Fibroblast of lung (primary cell): ENCODE results near the gene NCK2. TPM values are rescaled to one million over a fixed set of nuclear protein-coding genes. Genes with fewer than 3 reads are reported as not detected.
A peak's percentile ranks its signal among the peaks of the same experiment; 100 is the strongest.

Source experiments
- DNase-seq, 2 donors: peaks; one replicate each; pipeline versions ENCODE4 v3.0.0 to v3.0.0-alpha.2; 2010; ENCODE audit warnings: low read depth in 2 of 2
- H2AFZ ChIP-seq: 2 replicates; pipeline ENCODE4 v1.5.1; 2012; ENCODE audit warnings: low read length, control low read depth, inconsistent platforms
- H3K27ac ChIP-seq: 2 replicates; pipeline ENCODE4 v1.5.1; 2011; ENCODE audit warnings: low read length, control low read depth; ENCODE audit not compliant: insufficient read depth
- H3K27me3 ChIP-seq: 2 replicates; pipeline ENCODE4 v1.5.1; 2011; ENCODE audit warnings: mild to moderate bottlenecking, low read length; ENCODE audit not compliant: control insufficient read depth, insufficient read depth
- H3K36me3 ChIP-seq: 2 replicates; pipeline ENCODE4 v1.5.1; 2011; ENCODE audit warnings: low read length; ENCODE audit not compliant: control insufficient read depth, insufficient read depth
- H3K4me1 ChIP-seq: 2 replicates; pipeline ENCODE4 v1.5.1; 2011; ENCODE audit warnings: low read length; ENCODE audit not compliant: control insufficient read depth, insufficient read depth; ENCODE audit errors: extremely low read depth
- H3K4me2 ChIP-seq: 2 replicates; pipeline ENCODE4 v1.5.1; 2011; ENCODE audit warnings: low read length, control low read depth; ENCODE audit not compliant: insufficient read depth; ENCODE audit errors: extremely low read depth
- H3K4me3 ChIP-seq, 4 experiments: fragments of 200-600 bp in 1 of 4; sonication (generic) in 1 of 4; replicated peaks in 1 of 4; 2 replicates each; pipeline ENCODE4 v1.5.1; 2011 to 2016; ENCODE audit warnings: low read length in 4 of 4, low read depth in 3 of 4, mild to moderate bottlenecking in 3 of 4, control low read depth in 2 of 4, inconsistent platforms in 1 of 4, mixed read lengths in 1 of 4; ENCODE audit not compliant: insufficient read depth in 1 of 4; ENCODE audit errors: control extremely low read depth in 1 of 4
- H3K79me2 ChIP-seq: 2 replicates; pipeline ENCODE4 v1.5.1; 2012; ENCODE audit warnings: mild to moderate bottlenecking, low read length, inconsistent platforms; ENCODE audit not compliant: control insufficient read depth, insufficient read depth
- H3K9ac ChIP-seq: 2 replicates; pipeline ENCODE4 v1.5.1; 2011; ENCODE audit warnings: mild to moderate bottlenecking, low read length, control low read depth; ENCODE audit not compliant: insufficient read depth
- H3K9me3 ChIP-seq: 2 replicates; pipeline ENCODE4 v1.5.1; 2012; ENCODE audit warnings: low read depth, low read length; ENCODE audit not compliant: control insufficient read depth, insufficient read depth
- H4K20me1 ChIP-seq: 2 replicates; pipeline ENCODE4 v1.5.1; 2011; ENCODE audit warnings: low read length; ENCODE audit not compliant: control insufficient read depth, insufficient read depth; ENCODE audit errors: extremely low read depth
- CTCF ChIP-seq, 2 donors: IDR thresholded peaks in 1 of 2; conservative IDR thresholded peaks in 1 of 2; 1 replicate in 1 of 2; 2 replicates in 1 of 2; pipeline ENCODE4 v1.5.1; 2011 to 2012; ENCODE audit warnings: low read length in 2 of 2, control low read depth in 1 of 2, inconsistent platforms in 1 of 2, low read depth in 1 of 2, mild to moderate bottlenecking in 1 of 2
- EZH2 ChIP-seq: IDR thresholded peaks from 2 replicates; pipeline ENCODE4 v1.5.1; 2012; ENCODE audit warnings: low read length, control low read depth, mild to moderate bottlenecking; ENCODE audit errors: missing control alignments
- polyA plus RNA-seq, 2 donors: library from polyadenylated mRNA; depleted of rRNA in 1 of 2; stranded (reverse) in 1 of 2; unstranded in 1 of 2; fragments of >200 nt; gene quantifications; 2 replicates each; pipeline ENCODE4 v1.2.1, GENCODE V29; 2011 to 2012; ENCODE audit warnings: missing spikeins in 1 of 2
- total RNA-seq: library from RNA; depleted of rRNA; stranded (reverse); fragments of >200 nt; gene quantifications from 2 replicates; pipeline ENCODE4 v1.2.1, GENCODE V29; 2014

Gene NCK2
- total and polyA plus RNA-seq, 2 donors (not counting 1 experiment from before 2014, with no cell fraction given), result 25.4 to 51.3 TPM

DNA sequence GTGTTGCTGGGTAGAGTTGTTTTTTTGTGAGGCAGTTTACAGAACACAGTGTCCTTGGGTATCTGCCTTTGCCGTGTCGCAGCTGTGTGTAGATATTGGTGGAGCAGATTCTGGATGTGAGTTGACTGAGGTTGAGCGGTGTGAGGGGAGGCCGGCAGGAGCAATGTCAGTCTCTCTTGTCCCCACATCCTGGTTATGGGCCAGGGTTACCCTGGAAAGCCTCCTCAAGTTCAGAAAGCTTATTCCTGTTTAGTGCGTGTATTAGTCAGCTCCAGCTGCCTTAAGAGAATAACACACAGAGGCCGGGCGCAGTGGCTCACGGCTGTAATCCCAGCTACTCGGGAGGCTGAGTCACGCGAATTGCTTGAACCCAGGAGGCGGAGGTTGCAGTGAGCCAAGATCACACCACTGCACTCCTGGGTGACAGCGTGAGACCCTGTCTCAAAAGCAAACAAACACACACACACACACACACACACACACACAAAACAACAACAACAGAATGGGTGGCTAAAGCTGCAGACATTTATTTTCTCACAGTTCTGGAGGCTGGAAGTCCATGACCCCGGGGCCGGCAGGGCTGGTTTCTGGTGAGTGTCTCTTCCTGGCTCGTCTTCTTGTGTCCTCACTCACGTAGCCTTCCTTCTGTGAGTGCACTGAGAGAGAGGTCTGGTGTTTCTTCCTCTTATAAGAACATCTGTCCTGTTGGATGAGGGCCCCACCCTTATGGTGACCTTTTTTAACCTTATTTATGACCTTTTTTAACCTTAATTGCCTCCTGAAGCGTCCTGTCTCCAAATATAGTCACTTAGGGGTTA is 5.1 kb downstream of the NCK2 start:
- no peaks in the 10 kb centered on the region for H3K27me3 ChIP-seq
- no peak overlapping the region for H2AFZ ChIP-seq
- no peak overlapping the region for H3K9ac ChIP-seq
- H3K27ac ChIP-seq, result peak overlapping the region; percentile 55
- H3K4me1 ChIP-seq, result peaks cover 17% of the 10 kb centered on the region
- DNase-seq, result peak; percentile 57 to 86
- no peaks in the 10 kb centered on the region for H4K20me1 ChIP-seq
- H3K4me3 ChIP-seq, result no peak overlapping the region
- peaks cover 49% of the 10 kb centered on the region for H3K79me2 ChIP-seq
- H3K36me3 ChIP-seq, result no peaks in the 10 kb centered on the region
- H3K9me3 ChIP-seq, result no peaks in the 10 kb centered on the region
- H3K4me2 ChIP-seq, result no peak overlapping the region
- TF ChIP-seq EZH2, result no peak
- no peak for TF ChIP-seq CTCF (conservative IDR thresholded peaks at IDR 0.05 in 1 of 2, IDR thresholded peaks at IDR 0.05 in 1 of 2; ENCODE audit: low read depth in 1 of 2, low read length in 2 of 2)

DNA sequence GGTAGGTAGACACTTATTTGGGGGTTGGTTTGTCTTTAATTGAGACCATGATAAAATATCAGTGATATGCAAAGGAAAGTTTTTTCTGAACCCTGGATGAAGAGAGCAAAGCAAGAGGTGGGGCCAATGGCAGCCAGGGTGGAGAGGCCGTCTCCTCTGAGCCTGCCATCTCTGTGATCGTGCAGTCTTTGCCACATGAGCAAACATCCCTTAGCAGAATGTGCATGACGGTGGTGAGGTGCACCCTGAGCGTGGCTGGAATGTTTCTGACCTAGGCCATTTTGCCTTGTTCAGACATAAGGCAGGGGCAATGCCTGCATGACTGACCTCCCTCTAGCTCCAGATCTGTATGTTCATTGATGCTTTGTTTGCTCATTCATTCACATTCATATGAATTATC is 6.0 kb downstream of the NCK2 start:
- Histone ChIP-seq H3K27ac (peak overlapping the region; percentile 55), H3K27me3 (no peaks in the 10 kb centered on the region), H3K79me2 (peaks cover 43% of the 10 kb centered on the region), H3K4me3 (no peak overlapping the region), H4K20me1 (no peaks in the 10 kb centered on the region), H3K4me1 (peaks cover 17% of the 10 kb centered on the region), H3K9me3 (no peaks in the 10 kb centered on the region), H2AFZ (no peak overlapping the region), H3K9ac (no peak overlapping the region), H3K4me2 (no peak overlapping the region), H3K36me3 (no peaks in the 10 kb centered on the region)
- DNase-seq, result no peak
- no peak for TF ChIP-seq EZH2
- no peak for TF ChIP-seq CTCF (conservative IDR thresholded peaks at IDR 0.05 in 1 of 2, IDR thresholded peaks at IDR 0.05 in 1 of 2; ENCODE audit: low read depth in 1 of 2, low read length in 2 of 2)

GRCh38 chr2:105751272-105751671 is 6.6 kb downstream of the NCK2 start:
- H3K79me2 ChIP-seq, result peaks cover 38% of the 10 kb centered on the region
- no peaks in the 10 kb centered on the region for H3K36me3 ChIP-seq
- no peaks in the 10 kb centered on the region for H4K20me1 ChIP-seq
- no peak overlapping the region for H3K4me3 ChIP-seq
- no peak for DNase-seq
- no peak overlapping the region for H3K4me2 ChIP-seq
- TF ChIP-seq CTCF (conservative IDR thresholded peaks at IDR 0.05 in 1 of 2, IDR thresholded peaks at IDR 0.05 in 1 of 2; ENCODE audit: low read depth in 1 of 2, low read length in 2 of 2) (no peak), EZH2 (no peak)
- H3K27ac ChIP-seq, result no peak overlapping the region
- no peak overlapping the region for H3K9ac ChIP-seq
- H3K9me3 ChIP-seq, result no peaks in the 10 kb centered on the region
- no peaks in the 10 kb centered on the region for H3K27me3 ChIP-seq
- H3K4me1 ChIP-seq, result peaks cover 16% of the 10 kb centered on the region
- no peak overlapping the region for H2AFZ ChIP-seq
